Measurements from ENCODE around the gene TRPC4.

The TRPC4 gene

DNA sequence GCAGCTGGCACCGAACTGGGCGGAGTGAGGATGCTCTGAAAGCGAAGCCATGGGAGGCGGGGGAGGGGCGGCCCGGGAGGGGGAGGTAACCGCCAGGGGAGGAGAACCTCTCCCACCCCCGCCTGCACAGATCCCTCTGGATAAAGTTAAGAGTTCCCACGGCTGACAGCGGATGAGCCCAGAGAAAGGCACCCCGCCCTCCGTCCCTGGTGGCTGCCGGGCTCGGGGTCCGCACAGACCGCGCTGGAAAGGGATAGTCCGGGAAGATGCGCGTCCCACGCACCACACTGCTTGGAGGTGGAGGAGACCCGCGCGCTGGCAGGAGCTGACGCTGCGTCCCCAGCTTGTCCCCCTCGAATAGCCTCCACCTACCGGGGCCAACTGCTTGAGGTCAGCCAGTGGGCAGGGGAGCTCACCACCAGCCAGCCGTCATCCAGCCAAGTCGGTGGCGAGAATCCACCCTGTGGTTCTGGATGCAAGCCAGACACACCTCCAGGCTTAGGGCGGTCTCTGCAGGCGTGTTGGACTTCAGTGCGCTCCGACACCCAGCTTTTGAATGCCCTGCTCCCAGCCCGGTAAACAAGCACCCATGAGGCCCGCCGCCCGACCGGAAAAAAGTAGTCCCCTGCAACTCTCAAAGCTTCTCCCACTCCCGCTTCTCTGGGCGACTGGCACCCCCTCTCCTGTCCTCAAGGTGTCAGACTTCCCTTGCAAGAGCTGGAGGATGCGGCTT is at the start of gene TRPC4:
Gene TRPC4 (minus strand): TSS at position 17 of the 733 bp plus-strand sequence. CDS start 86,439 bp downstream, outside the sequence.
- DNase-seq, result no peak

DNA sequence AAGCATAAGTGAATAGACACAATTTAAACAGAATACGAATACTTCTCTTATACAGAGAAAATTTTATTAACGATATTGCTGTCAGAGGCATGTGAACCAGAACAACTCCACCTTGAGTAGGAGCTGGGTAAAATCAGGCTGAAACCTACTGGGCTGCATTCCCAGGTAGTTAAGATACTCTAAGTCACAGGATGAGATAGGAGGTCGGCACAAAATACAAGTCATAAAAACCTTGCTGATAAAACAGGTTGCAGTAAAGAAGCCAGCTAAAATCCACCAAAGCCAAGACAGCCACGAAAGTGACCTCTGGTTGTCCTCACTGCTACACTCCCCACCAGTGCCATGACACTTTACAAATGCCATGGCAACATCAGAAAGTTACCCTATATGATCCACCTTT is 49.2 kb upstream of the TRPC4 start:
- DNase-seq, result no peak

- DNase-seq, result no peak
These were observed 48.6 kb upstream of the TRPC4 start for GRCh38 chr13:37918116-37918714.

DNA sequence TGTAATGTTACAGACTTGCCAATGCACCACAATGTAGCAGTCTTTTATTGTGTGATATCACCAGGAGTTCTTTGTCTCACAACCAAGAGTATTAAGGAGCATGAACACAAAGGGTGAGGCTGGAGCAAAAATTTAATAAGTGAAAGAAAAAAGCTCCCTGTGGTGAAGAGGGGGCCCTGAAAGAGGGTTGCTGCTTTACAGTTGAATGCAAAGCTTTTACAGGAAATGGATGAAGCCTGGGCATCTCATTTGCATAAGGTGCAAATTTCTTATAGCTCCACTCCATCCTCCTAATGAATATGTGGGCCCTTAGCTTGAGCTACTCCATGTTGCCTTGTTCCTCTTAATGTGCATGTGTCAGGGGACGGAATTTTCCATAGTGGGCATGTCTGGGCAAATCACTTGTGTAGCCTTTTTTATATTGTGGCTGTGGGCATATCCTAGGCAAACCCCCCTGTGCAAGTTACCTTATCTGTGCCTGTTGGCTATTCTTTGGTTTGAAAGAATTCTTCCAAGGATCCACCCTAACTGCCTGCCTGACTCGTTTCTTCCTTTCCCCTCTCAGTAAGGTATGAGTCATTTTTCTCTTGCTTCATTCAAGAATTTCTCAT is 45.3 kb upstream of the TRPC4 start:
- no peak for DNase-seq

DNA sequence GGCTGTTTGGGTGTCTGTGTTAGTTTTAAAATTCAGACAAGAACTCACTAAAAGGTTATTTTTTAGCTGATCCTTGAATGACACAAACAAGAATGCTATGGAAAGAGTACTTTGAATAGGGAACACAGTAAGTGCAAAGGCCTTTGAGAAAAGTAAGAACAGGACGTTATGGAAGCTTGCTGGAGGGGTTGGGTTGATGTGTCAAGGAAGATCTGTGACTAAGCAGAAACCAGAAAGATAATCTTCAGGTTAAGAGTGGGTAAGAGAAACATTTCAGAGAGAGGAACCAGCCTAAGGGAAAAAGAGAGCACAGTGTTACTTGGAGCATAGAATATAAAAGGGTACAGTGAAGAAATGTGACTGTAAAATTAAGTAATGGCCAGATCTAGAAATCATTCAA is 41.2 kb upstream of the TRPC4 start:
- DNase-seq, result no peak

DNA sequence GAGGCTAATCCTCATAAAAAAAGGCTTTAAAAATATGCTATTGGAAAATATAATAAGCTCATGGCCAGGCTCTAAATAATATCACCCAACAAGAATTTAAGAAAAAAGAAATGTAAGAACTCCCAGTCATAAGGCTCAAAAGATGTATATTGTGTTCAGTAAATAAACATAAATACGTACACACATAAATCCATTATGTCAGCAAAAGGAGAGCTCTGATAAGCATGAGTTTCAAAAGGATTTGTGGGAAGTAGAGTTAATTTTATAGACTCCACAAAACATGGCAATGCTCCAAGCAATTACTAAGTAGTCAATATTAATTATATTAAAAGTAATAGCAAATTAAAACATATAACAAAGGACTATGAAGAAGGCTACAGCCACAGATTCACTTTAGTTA is 37.3 kb upstream of the TRPC4 start:
- DNase-seq, result no peak

DNA sequence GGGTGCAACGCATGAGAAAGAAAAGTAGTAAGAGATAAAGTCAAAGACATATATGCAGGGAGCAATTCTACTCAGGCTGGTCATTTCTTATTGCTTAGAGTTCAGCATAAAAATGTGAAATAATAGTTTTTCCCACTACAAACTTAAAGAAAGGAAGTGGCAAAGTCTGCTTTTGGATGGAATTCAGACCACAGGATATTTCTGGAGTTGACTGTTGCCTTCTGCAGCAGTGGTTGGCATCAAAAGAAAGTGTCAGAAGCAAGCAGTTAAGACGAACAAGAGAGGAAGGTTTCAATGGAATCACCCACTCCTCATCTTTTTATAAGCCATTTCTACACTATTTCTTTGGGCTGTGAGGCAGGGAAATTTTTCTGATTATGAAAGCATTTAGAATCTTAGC is 36.2 kb upstream of the TRPC4 start:
- DNase-seq, result no peak

DNA sequence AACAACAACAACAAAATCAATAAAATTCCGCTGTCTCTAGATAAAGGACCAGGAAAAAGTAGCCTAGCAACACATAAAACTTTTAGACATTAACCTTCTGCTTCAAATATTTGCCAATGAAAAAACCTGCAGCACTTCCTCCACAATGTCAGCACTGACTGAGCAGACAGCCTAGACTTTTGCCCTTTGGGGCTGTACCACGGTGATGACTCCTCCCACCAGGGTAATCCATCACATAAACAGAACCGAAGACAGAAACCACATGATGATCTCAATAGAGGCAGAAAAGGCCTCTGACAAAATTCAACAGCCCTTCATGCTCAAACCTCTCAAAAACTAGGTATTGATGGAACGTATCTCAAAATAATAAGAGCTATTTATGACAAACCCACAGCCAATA is 30.2 kb upstream of the TRPC4 start:
- DNase-seq, result no peak

GRCh38 chr13:37893321-37893720 is 23.7 kb upstream of the TRPC4 start:
- DNase-seq, result no peak

DNA sequence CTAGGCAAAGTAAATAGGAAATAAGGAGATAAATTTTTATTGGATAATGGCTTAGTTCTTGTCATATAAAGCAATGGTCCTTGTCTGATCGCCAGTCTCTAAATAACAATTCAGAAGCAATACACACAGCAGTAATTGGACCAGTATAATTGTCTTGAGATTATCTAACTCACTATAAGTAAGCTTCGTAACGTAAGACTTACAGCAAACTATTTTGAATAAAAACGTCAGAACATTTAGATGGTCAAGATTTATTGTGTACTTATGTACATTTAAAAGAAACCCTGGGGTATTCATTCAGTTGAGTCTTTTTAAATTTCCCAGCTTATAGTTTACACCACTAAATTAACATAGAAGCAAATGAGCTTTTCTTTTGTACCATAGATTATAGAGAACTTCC is 20.2 kb upstream of the TRPC4 start:
- DNase-seq, result no peak

DNA sequence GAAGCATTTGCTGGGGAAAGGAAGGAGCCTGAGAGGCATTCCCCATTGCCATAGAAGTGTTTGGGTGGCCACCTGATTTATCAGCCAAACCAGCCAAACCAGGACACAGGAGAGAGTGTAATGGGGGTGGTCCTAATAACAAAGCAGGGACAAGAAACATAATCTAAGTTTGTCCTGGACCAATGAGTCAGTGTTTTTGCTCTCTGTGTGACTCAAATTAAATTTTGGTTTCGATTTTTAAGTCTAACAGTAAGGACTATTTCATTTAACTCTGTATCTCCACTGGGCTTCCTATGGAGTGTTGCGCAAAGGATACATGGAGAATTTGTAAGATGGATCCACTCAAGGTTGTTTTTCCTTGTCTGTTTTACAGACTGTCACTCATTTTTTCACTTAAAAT is 19.5 kb upstream of the TRPC4 start:
- no peak for DNase-seq

- DNase-seq, result no peak
These were observed 17.3 kb upstream of the TRPC4 start for GRCh38 chr13:37886879-37887278.

- DNase-seq, result no peak
These were observed 15.1 kb upstream of the TRPC4 start for GRCh38 chr13:37884674-37885073.

DNA sequence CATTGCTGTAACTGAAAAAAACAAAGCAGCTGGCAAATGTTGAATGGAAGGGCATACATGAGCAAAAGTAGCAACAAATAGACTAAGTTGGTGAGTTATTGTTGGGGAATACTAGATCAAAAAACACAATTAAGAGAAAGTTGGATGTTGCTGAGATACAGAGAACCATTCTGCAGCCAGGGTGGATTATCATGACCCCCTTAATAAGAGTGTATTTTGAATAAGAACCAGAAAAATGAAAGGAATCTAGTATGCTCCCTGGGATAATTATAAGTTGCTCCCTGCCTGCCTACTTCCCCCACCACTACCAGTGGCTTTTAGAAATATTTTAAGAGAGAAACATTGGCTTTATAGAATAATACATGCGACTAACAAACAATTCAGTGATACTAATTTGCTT is 14.5 kb upstream of the TRPC4 start:
- DNase-seq, result no peak

DNA sequence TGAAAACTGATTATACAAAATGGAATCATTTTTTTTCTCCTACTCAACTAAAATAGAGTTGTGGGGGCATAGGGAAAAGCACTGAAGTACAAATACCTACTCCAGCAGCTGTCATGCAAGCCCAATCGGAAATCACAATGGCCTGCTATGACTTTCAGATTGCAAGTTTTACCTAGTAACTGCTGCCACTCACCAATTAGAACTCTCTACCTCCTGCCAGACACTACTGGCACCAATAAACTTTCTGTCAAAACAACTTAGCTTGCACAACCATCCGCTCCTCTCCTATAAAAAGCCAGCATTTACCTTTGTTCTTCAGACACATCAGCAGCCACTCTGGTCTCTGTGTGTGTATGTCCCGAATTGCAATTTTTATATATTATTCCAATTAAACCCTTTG is 9.3 kb upstream of the TRPC4 start:
- no peak for DNase-seq

GRCh38 chr13:37878496-37878895 is 8.9 kb upstream of the TRPC4 start:
- DNase-seq, result no peak

DNA sequence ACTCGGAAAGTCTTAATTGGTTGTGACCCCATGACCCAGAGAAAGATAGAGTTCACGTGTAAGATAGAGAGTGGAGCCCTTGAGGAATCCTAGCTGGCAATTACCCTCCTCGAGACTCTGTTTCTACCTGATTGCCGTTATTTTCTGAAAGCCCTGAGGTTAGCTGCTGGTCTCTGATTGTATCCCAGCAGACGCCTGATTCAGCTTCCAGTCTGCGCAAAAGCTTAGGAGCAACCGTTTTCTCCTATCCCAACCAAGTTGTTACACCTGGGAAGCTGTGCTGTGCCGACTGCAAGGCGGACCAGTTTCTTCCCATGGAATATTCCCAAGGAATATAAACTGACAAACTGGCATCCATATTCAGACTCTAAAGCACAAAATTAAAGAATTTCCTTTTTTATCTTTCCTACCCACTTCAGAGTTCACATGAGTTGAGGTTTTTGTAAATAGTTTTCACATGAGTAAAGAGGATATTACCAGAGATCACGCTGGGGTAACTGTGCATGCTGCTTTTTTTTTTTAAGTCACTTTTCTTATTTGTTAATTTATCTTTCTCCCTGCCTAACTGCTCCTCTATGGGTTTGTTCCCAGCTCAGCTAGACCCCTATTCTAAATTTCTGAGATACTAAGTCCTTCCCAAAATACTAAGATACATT is 1.5 kb upstream of the TRPC4 start:
- DNase-seq, result no peak

GRCh38 chr13:37870489-37870845 is 895 bp upstream of the TRPC4 start:
- no peak for DNase-seq

DNA sequence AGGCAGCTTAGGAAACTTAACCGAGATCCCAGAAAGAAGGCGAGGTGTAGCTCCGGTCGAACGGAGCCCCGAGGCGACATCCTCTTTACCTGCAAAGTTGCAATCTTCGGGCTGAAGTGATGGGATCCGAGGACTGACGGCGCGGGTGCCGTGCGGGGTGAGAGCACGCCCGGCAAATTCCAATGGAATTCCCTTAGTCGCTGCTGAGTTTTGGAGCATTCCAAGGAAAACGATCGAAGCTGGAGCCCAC is 141 bp downstream of the TRPC4 start:
- no peak for DNase-seq

GRCh38 chr13:37868691-37869505 is 674 bp downstream of the TRPC4 start:
- no peak for DNase-seq

DNA sequence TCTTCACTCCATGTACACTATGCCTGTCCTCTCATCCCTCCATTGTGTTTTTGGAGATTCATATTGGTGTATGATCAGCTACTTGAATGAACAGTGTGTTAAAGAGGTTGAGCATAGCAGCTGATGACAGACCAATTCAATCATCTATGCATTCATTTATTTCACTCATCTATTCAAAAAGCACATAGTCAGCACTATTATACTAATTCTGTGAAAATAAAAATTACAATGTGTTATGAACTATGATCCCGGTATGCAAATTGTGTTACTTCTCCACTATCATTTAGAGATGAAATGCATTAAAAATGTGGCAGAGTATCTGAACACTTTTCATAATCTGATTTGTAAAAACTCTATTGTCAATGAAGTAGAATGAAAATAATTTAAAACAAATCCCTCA is 5.9 kb downstream of the TRPC4 start:
- DNase-seq, result no peak

DNA sequence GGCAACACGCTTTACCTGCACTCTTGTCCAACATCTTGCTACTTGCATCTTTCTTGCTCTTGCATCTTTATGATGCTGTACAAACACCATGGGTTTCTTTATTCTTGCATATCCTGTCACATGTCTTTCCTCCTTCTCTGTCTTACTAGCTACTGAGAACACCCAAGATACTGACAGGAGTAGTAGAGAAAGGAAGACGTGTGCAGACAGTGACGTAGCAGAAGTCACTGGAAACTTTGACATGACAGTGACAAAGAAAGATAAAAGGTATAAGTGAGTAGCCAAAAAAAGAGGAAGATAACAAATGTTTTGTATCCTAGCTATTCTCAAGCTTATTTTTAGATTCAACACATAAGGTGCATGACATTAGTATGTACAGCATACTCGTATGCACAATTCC is 34.2 kb downstream of the TRPC4 start:
- DNase-seq, result no peak

DNA sequence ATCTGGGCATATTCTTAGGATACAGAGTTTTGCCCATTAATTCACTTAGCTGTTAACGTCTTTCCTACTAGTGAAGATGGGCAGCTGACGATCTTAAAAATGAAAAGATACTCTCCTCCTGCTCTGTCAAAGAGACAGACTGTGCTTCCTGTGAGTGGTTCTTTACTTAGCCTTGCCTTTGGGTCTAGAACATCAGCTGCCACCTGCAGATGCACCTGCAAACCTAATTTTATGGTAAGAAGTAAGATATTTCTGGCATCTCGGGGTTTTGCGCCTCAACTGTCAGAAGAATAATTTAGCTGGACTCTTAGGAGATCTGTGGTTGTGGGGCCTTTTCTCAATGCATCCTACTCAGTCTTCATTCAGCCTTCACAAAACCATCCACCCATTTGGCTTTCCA is 36.2 kb downstream of the TRPC4 start:
- no peak for DNase-seq

GRCh38 chr13:37816276-37816675 is 53.3 kb downstream of the TRPC4 start:
- DNase-seq, result no peak

Measured in cerebellar nuclear complex (tissue), 1 donor.